NT2/D1 (cell line): ENCODE data around the gene DIRAS1.
"Not testable (repeated sequence)": the region's sequence is repeated elsewhere in the genome, so short reads cannot be mapped to it uniquely, and the experiment has no call there.

Experiments used
- YY1 ChIP-seq: IDR thresholded peaks from 2 replicates; pipeline ENCODE4 v1.6.1; 2011; ENCODE audit not compliant: insufficient read length, insufficient read depth
- ZNF274 ChIP-seq: IDR thresholded peaks from 2 replicates; pipeline ENCODE4 v1.6.1; 2011; ENCODE audit warnings: mild to moderate bottlenecking, low read depth, low read length

DNA sequence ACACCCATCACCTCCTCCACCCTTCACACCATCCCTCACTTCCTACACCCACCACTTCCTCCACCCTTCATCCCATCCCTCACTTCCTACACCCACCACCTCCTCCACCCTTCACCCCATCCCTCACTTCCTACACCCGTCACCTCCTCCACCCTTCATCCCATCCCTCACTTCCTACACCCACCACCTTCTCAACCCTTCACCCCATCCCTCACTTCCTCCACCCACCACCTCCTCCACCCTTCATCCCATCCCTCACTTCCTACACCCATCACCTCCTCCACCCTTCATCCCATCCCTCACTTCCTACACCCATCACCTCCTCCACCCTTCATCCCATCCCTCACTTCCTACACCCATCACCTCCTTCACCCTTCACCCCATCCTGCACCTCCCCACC lies 7.1 kb downstream of the DIRAS1 start:
- TF ChIP-seq ZNF274, YY1: not testable (repeated sequence)
